B cell (primary cell): Measurements from ENCODE around the gene NWD2.

Experiments
- CTCF ChIP-seq: fragments of 200-600 bp; IDR thresholded peaks from one replicate; pipeline ENCODE4 v1.8.0; 2022; ENCODE audit warnings: antibody characterized with exemption, mild to moderate bottlenecking
- EZH2 ChIP-seq: IDR thresholded peaks from 2 replicates; pipeline ENCODE4 v1.6.1; 2012; ENCODE audit warnings: borderline replicate concordance, low read depth, mild to moderate bottlenecking, moderate library complexity, low read length; ENCODE audit not compliant: insufficient read depth, poor library complexity, severe bottlenecking

- no peak for TF ChIP-seq CTCF
- no peak for TF ChIP-seq EZH2
These were observed 230.5 kb downstream of the NWD2 start for GRCh38 chr4:37475087-37475486.
